ENCODE measurements around the gene ALG12.

ALG12 gene

GRCh38 chr22:49951986-49952896, 34.0 kb upstream of the ALG12 start:
- Histone ChIP-seq H3K4me3 (ENCODE audit: low read depth in 1 of 5, low read length in 5 of 5) (no peak overlapping the region), H3K9me3 (ENCODE audit: control insufficient read depth in 5 of 5, low read length in 5 of 5) (no peaks in the 10 kb centered on the region), H3K27ac (ENCODE audit: low read depth, low read length) (peak overlapping the region; percentile 92), H3K36me3 (ENCODE audit: control insufficient read depth in 5 of 5, insufficient read depth in 5 of 5, low read length in 5 of 5) (no peaks in the 10 kb centered on the region), H3K27me3 (ENCODE audit: control insufficient read depth in 5 of 5, insufficient read depth in 4 of 5, low read length in 5 of 5) (no peaks in the 10 kb centered on the region), H3K9ac (ENCODE audit: low read length in 5 of 5) (peak overlapping the region in 2 of 5 donors; percentile 58 to 67), H3K4me1 (ENCODE audit: control insufficient read depth in 5 of 5, insufficient read depth in 5 of 5, low read length in 5 of 5) (peaks cover 6 to 62% (median 55%) of the 10 kb centered on the region in 5 donors)

- no peaks in the 10 kb centered on the region for H3K9me3 ChIP-seq (ENCODE audit: control insufficient read depth in 5 of 5, low read length in 5 of 5)
- peak overlapping the region in 2 of 5 donors; percentile 58 to 62 for H3K9ac ChIP-seq (ENCODE audit: low read length in 5 of 5)
- no peak overlapping the region for H3K4me3 ChIP-seq (ENCODE audit: low read depth in 1 of 5, low read length in 5 of 5)
- peaks cover 6 to 56% (median 49%) of the 10 kb centered on the region in 5 donors for H3K4me1 ChIP-seq (ENCODE audit: control insufficient read depth in 5 of 5, insufficient read depth in 5 of 5, low read length in 5 of 5)
- H3K27me3 ChIP-seq (ENCODE audit: control insufficient read depth in 5 of 5, insufficient read depth in 4 of 5, low read length in 5 of 5): no peaks in the 10 kb centered on the region
- H3K27ac ChIP-seq (ENCODE audit: low read depth, low read length): no peak overlapping the region
- no peaks in the 10 kb centered on the region for H3K36me3 ChIP-seq (ENCODE audit: control insufficient read depth in 5 of 5, insufficient read depth in 5 of 5, low read length in 5 of 5)
Observed at GRCh38 chr22:49951678-49951985, 33.4 kb upstream of the ALG12 start.

- Histone ChIP-seq H3K4me3 (ENCODE audit: low read depth in 1 of 5, low read length in 5 of 5) (no peak overlapping the region), H3K27ac (ENCODE audit: low read depth, low read length) (no peak overlapping the region), H3K27me3 (ENCODE audit: control insufficient read depth in 5 of 5, insufficient read depth in 4 of 5, low read length in 5 of 5) (no peaks in the 10 kb centered on the region), H3K36me3 (ENCODE audit: control insufficient read depth in 5 of 5, insufficient read depth in 5 of 5, low read length in 5 of 5) (no peaks in the 10 kb centered on the region), H3K9me3 (ENCODE audit: control insufficient read depth in 5 of 5, low read length in 5 of 5) (no peaks in the 10 kb centered on the region), H3K4me1 (ENCODE audit: control insufficient read depth in 5 of 5, insufficient read depth in 5 of 5, low read length in 5 of 5) (peaks cover 6 to 51% (median 44%) of the 10 kb centered on the region in 5 donors), H3K9ac (ENCODE audit: low read length in 5 of 5) (peak overlapping the region in 1 of 5 donors; percentile 62)
Observed at GRCh38 chr22:49951000-49951677, 32.9 kb upstream of the ALG12 start.

GRCh38 chr22:49950396-49950994, 32.3 kb upstream of the ALG12 start:
- no peaks in the 10 kb centered on the region for H3K36me3 ChIP-seq (ENCODE audit: control insufficient read depth in 5 of 5, insufficient read depth in 5 of 5, low read length in 5 of 5)
- no peak overlapping the region for H3K27ac ChIP-seq (ENCODE audit: low read depth, low read length)
- no peaks in the 10 kb centered on the region for H3K27me3 ChIP-seq (ENCODE audit: control insufficient read depth in 5 of 5, insufficient read depth in 4 of 5, low read length in 5 of 5)
- H3K4me3 ChIP-seq (ENCODE audit: low read depth in 1 of 5, low read length in 5 of 5): no peak overlapping the region
- H3K4me1 ChIP-seq (ENCODE audit: control insufficient read depth in 5 of 5, insufficient read depth in 5 of 5, low read length in 5 of 5): peaks cover 5 to 44% (median 40%) of the 10 kb centered on the region in 5 donors
- no peak overlapping the region for H3K9ac ChIP-seq (ENCODE audit: low read length in 5 of 5)
- H3K9me3 ChIP-seq (ENCODE audit: control insufficient read depth in 5 of 5, low read length in 5 of 5): no peaks in the 10 kb centered on the region

- Histone ChIP-seq H3K27me3 (ENCODE audit: control insufficient read depth in 5 of 5, insufficient read depth in 4 of 5, low read length in 5 of 5) (no peaks in the 10 kb centered on the region), H3K36me3 (ENCODE audit: control insufficient read depth in 5 of 5, insufficient read depth in 5 of 5, low read length in 5 of 5) (no peaks in the 10 kb centered on the region), H3K27ac (ENCODE audit: low read depth, low read length) (no peak overlapping the region), H3K9ac (ENCODE audit: low read length in 5 of 5) (no peak overlapping the region), H3K9me3 (ENCODE audit: control insufficient read depth in 5 of 5, low read length in 5 of 5) (no peaks in the 10 kb centered on the region), H3K4me1 (ENCODE audit: control insufficient read depth in 5 of 5, insufficient read depth in 5 of 5, low read length in 5 of 5) (peaks cover 4 to 38% (median 34%) of the 10 kb centered on the region in 5 donors), H3K4me3 (ENCODE audit: low read depth in 1 of 5, low read length in 5 of 5) (no peak overlapping the region)
Observed at GRCh38 chr22:49949914-49950292, 31.7 kb upstream of the ALG12 start.

GRCh38 chr22:49948958-49949913, 31.0 kb upstream of the ALG12 start:
- Histone ChIP-seq H3K4me3 (ENCODE audit: low read depth in 1 of 5, low read length in 5 of 5) (no peak overlapping the region), H3K9me3 (ENCODE audit: control insufficient read depth in 5 of 5, low read length in 5 of 5) (no peaks in the 10 kb centered on the region), H3K27me3 (ENCODE audit: control insufficient read depth in 5 of 5, insufficient read depth in 4 of 5, low read length in 5 of 5) (no peaks in the 10 kb centered on the region), H3K36me3 (ENCODE audit: control insufficient read depth in 5 of 5, insufficient read depth in 5 of 5, low read length in 5 of 5) (no peaks in the 10 kb centered on the region), H3K9ac (ENCODE audit: low read length in 5 of 5) (no peak overlapping the region), H3K4me1 (ENCODE audit: control insufficient read depth in 5 of 5, insufficient read depth in 5 of 5, low read length in 5 of 5) (peaks cover 3 to 32% (median 27%) of the 10 kb centered on the region in 5 donors), H3K27ac (ENCODE audit: low read depth, low read length) (no peak overlapping the region)

- H3K27me3 ChIP-seq (ENCODE audit: control insufficient read depth in 5 of 5, insufficient read depth in 4 of 5, low read length in 5 of 5): no peaks in the 10 kb centered on the region
- H3K36me3 ChIP-seq (ENCODE audit: control insufficient read depth in 5 of 5, insufficient read depth in 5 of 5, low read length in 5 of 5): no peaks in the 10 kb centered on the region
- H3K27ac ChIP-seq (ENCODE audit: low read depth, low read length): no peak overlapping the region
- no peak overlapping the region for H3K4me3 ChIP-seq (ENCODE audit: low read depth in 1 of 5, low read length in 5 of 5)
- peaks cover 0 to 23% (median 18%) of the 10 kb centered on the region in 5 donors for H3K4me1 ChIP-seq (ENCODE audit: control insufficient read depth in 5 of 5, insufficient read depth in 5 of 5, low read length in 5 of 5)
- H3K9me3 ChIP-seq (ENCODE audit: control insufficient read depth in 5 of 5, low read length in 5 of 5): no peaks in the 10 kb centered on the region
- H3K9ac ChIP-seq (ENCODE audit: low read length in 5 of 5): no peak overlapping the region
Observed at GRCh38 chr22:49948116-49948957, 30.1 kb upstream of the ALG12 start.

- Histone ChIP-seq H3K27ac (ENCODE audit: low read depth, low read length) (no peak overlapping the region), H3K4me3 (ENCODE audit: low read depth in 1 of 5, low read length in 5 of 5) (no peak overlapping the region), H3K36me3 (ENCODE audit: control insufficient read depth in 5 of 5, insufficient read depth in 5 of 5, low read length in 5 of 5) (no peaks in the 10 kb centered on the region), H3K27me3 (ENCODE audit: control insufficient read depth in 5 of 5, insufficient read depth in 4 of 5, low read length in 5 of 5) (no peaks in the 10 kb centered on the region), H3K9ac (ENCODE audit: low read length in 5 of 5) (no peak overlapping the region), H3K4me1 (ENCODE audit: control insufficient read depth in 5 of 5, insufficient read depth in 5 of 5, low read length in 5 of 5) (peaks cover 0 to 12% (median 8%) of the 10 kb centered on the region in 5 donors), H3K9me3 (ENCODE audit: control insufficient read depth in 5 of 5, low read length in 5 of 5) (no peaks in the 10 kb centered on the region)
Observed at GRCh38 chr22:49947296-49947622, 29.0 kb upstream of the ALG12 start.

Data from subcutaneous abdominal adipose tissue (tissue), 5 donors.